H1 (cell line): ENCODE data around the gene ZRANB1. TPM values are rescaled to one million over a fixed set of nuclear protein-coding genes. Genes with fewer than 3 reads are reported as not detected.

Experiments
- ASH2L ChIP-seq: fragments of 200-600, 300-600 bp; sonication (generic); IDR thresholded peaks from one replicate; pipeline ENCODE4 v1.7.1; 2017; ENCODE audit warnings: low read length
- KDM4A ChIP-seq: IDR thresholded peaks from one replicate; pipeline ENCODE4 v1.7.1; 2012; ENCODE audit warnings: low read depth, mild to moderate bottlenecking, moderate library complexity, low read length, inconsistent platforms; ENCODE audit not compliant: severe bottlenecking
- PHF8 ChIP-seq: fragments of 200-600 bp; sonication (generic); conservative IDR thresholded peaks from 2 replicates; pipeline ENCODE4 v1.7.1; 2012; ENCODE audit warnings: low read depth, mild to moderate bottlenecking, inconsistent platforms, low read length, moderate library complexity
- POU5F1 ChIP-seq: IDR thresholded peaks from 2 replicates; pipeline ENCODE4 v1.6.1; 2011; ENCODE audit warnings: low read depth, mild to moderate bottlenecking, low read length, moderate library complexity
- SIRT6 ChIP-seq: IDR thresholded peaks from one replicate; pipeline ENCODE4 v1.7.1; 2012; ENCODE audit warnings: low read length, inconsistent platforms
- polyA plus RNA-seq, 7 experiments: library from polyadenylated mRNA; depleted of rRNA in 3 of 7; stranded (reverse) in 5 of 7; unstranded in 2 of 7; fragments of >200 nt in 5 of 7; fragments of 200-250 nt in 2 of 7; gene quantifications; 1 replicate in 5 of 7; 2 replicates in 1 of 7; 4 replicates in 1 of 7; pipeline versions ENCODE4 v1.2.1 to v1.2.3, GENCODE V29; 2011 to 2013; ENCODE audit warnings: missing spikeins in 2 of 7, mixed read lengths in 2 of 7
- total RNA-seq: library from RNA; stranded (reverse); fragmentation: NEBNext Ultra II Directional; extraction: Animal tissue kit (Norgen Biotek cat#: 25700); gene quantifications from 2 replicates; pipeline ENCODE4 v1.2.1, GENCODE V29; 2021
- TF ChIP-seq, protein P1 (sequence below): IDR thresholded peaks from 2 replicates; pipeline ENCODE4 v1.6.1; 2012; ENCODE audit warnings: inconsistent platforms

The ZRANB1 gene
- total and polyA plus RNA-seq, 2 of the 8 experiments (the other 6 are each of a cell fraction or from before 2014, with no cell fraction given), result 6.1 to 19.9 TPM

DNA sequence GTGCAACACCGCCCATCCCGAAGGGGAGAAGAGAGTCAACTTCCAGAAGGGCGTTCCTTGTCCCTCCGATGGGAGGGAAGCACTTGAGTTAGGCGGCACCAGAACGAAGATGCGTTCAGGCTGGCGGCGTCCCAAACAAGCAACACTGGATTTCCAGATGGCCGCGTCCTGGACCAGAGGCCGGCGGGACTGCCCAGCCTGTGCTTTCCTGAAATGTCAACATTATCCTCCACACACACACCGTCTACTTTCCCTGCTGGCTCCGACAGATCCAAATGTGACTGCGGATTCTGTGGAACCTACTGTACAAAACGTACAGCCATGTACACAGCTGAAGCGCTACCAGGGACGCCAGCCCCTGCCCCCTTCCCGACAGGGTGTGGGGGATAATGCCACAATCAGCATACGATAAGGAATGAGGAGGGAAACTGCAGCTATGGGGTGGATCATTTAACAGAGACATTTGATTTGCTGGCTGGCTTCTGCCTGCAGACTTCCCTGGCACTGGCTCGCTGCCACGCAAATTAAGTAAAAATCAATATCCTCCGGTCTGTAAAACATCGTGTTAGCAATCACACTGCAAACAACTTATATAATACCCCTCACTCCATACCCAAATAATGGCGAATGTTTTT is 82.1 kb downstream of the ZRANB1 start (continued):
- TF ChIP-seq ASH2L (no peak), POU5F1 (no peak), KDM4A (no peak), SIRT6 (no peak), PHF8 (no peak)
- TF ChIP-seq, protein P1, sequence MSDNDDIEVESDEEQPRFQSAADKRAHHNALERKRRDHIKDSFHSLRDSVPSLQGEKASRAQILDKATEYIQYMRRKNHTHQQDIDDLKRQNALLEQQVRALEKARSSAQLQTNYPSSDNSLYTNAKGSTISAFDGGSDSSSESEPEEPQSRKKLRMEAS, result no peak
